Measurements from ENCODE around the gene MCTP1. TPM values are rescaled to one million over a fixed set of nuclear protein-coding genes. Genes with fewer than 3 reads are reported as not detected.

Gene MCTP1
- total RNA-seq, 1 experiment from 2014 or later, result 5.6 TPM

DNA sequence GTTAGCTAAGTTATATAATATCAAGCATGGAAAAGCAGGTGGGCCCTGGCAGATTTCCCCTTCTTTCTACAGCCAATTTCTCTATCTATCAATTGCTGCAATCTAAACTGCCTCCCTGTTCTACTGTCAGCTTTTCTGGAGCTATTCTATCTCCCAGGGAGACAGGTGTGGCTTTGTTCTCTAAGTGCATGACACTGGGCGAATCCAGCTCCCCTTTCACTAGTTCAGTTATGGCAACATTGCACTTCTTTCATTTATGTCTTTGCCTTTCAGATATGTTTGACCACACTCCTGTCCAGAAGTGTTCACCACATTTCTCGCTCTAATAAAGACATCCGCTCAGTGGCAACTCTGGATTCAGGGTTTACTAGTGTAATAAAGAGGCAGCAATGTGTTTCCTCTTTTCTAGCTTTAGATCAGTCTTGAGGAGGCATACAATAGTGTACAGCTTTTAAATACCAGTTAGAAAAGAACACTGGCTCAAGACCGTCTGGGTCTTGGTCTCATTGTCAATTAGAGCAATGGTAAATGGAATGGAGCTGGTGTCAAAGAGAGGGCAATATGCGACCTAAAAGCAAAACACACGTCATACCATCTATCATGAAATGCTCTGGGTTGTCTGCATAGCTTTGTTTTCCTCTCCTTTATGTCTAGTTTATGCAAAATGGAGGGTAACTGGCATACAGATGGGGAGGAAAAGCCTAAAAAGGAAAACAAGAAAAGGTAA, 469.4 kb downstream of the MCTP1 start (continued):
- TF ChIP-seq AR (CRISPR knock-in tag; IDR thresholded peaks at IDR 0.05), result no peak
- no peak for TF ChIP-seq ATF2 (CRISPR knock-in tag; IDR thresholded peaks at IDR 0.05; ENCODE audit: borderline replicate concordance, low read depth)

DNA sequence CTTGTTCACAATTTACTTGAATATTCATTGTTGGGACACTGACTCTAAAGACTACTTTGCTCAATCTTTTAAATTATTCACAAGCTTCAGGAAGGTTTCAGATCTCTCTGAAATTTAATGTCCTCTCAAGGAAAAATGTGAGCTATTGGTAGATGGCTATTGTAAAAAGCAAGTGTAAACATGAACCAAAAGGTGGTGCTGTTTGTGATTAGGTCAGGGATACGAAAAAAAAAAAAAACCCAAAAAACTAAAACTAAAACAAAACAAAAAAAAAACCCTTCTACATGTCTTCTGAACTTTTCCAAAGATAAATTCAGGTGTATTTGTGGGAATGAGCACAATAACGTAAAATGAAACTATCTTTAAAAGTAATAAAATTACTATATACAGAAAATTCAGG, 472.7 kb downstream of the MCTP1 start:
- Mint-ChIP-seq H3K36me3 (no peaks in the 10 kb centered on the region), H3K9me3 (no peaks in the 10 kb centered on the region), H3K27ac (no peak overlapping the region), H3K4me3 (no peak overlapping the region), H3K4me1 (peaks cover 7% of the 10 kb centered on the region; the same call in 1 of the 2 replicates), H3K27me3 (ENCODE audit: low read depth) (no peaks in the 10 kb centered on the region)
- CTCF ChIA-PET, result interaction anchor here (0.6 to 2.4 kb wide), 17 partner anchors 17 to 1383 kb away, joined by 3 to 7 read pairs (median 4); partner anchors contain the start of genes KIAA0825 and SLF1
- ATAC-seq, result peak; percentile 36; the same call in 1 of the 2 replicates
- no peak for DNase-seq (ENCODE audit: low spot score)
- POLR2A ChIA-PET, result no interaction called here
- TF ChIP-seq FOXP4 (CRISPR knock-in tag; IDR thresholded peaks at IDR 0.05) (no peak), TEAD1 (CRISPR knock-in tag; IDR thresholded peaks at IDR 0.05) (no peak), AR (CRISPR knock-in tag; IDR thresholded peaks at IDR 0.05) (no peak), ZNF121 (CRISPR knock-in tag; IDR thresholded peaks at IDR 0.05) (no peak), ESRRA (CRISPR knock-in tag; IDR thresholded peaks at IDR 0.05; ENCODE audit: borderline replicate concordance) (no peak), ZNF512 (CRISPR knock-in tag; IDR thresholded peaks at IDR 0.05; ENCODE audit: borderline replicate concordance) (no peak), TCF7 (CRISPR knock-in tag; IDR thresholded peaks at IDR 0.05; ENCODE audit: low read depth) (no peak), GABPB1 (CRISPR knock-in tag; IDR thresholded peaks at IDR 0.05) (no peak), SMAD3 (CRISPR knock-in tag; IDR thresholded peaks at IDR 0.05; ENCODE audit: borderline replicate concordance) (no peak), ZNF671 (CRISPR knock-in tag; IDR thresholded peaks at IDR 0.05) (no peak)
- TF ChIP-seq, protein P1, sequence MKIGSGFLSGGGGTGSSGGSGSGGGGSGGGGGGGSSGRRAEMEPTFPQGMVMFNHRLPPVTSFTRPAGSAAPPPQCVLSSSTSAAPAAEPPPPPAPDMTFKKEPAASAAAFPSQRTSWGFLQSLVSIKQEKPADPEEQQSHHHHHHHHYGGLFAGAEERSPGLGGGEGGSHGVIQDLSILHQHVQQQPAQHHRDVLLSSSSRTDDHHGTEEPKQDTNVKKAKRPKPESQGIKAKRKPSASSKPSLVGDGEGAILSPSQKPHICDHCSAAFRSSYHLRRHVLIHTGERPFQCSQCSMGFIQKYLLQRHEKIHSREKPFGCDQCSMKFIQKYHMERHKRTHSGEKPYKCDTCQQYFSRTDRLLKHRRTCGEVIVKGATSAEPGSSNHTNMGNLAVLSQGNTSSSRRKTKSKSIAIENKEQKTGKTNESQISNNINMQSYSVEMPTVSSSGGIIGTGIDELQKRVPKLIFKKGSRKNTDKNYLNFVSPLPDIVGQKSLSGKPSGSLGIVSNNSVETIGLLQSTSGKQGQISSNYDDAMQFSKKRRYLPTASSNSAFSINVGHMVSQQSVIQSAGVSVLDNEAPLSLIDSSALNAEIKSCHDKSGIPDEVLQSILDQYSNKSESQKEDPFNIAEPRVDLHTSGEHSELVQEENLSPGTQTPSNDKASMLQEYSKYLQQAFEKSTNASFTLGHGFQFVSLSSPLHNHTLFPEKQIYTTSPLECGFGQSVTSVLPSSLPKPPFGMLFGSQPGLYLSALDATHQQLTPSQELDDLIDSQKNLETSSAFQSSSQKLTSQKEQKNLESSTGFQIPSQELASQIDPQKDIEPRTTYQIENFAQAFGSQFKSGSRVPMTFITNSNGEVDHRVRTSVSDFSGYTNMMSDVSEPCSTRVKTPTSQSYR (CRISPR knock-in tag; IDR thresholded peaks at IDR 0.05), result no peak
- TF ChIP-seq, protein P2, sequence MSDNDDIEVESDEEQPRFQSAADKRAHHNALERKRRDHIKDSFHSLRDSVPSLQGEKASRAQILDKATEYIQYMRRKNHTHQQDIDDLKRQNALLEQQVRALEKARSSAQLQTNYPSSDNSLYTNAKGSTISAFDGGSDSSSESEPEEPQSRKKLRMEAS (CRISPR knock-in tag; IDR thresholded peaks at IDR 0.05), result no peak
- TF ChIP-seq, protein P3, sequence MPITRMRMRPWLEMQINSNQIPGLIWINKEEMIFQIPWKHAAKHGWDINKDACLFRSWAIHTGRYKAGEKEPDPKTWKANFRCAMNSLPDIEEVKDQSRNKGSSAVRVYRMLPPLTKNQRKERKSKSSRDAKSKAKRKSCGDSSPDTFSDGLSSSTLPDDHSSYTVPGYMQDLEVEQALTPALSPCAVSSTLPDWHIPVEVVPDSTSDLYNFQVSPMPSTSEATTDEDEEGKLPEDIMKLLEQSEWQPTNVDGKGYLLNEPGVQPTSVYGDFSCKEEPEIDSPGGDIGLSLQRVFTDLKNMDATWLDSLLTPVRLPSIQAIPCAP (CRISPR knock-in tag; IDR thresholded peaks at IDR 0.05), result no peak

Data from WTC11 (cell line).